Measurements from ENCODE around the gene MYL7.

MYL7 gene

DNA sequence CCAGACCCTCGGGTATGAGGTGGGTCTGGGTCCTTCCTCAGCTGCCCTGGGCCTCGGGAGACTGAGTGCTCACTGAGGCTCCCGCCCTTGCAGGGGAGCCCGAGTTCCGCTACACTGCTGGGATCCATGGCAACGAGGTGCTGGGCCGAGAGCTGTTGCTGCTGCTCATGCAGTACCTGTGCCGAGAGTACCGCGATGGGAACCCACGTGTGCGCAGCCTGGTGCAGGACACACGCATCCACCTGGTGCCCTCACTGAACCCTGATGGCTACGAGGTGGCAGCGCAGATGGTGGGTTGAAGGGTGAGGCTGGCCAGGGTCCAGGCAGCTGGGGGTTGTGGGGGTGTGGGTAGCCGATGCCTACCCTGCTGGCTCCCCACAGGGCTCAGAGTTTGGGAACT is 29.4 kb downstream of the MYL7 start:
- DNase-seq (ENCODE audit: low spot score), result no peak

- no peak for DNase-seq (ENCODE audit: low spot score)
Observed at GRCh38 chr7:44110719-44111635, 30.2 kb downstream of the MYL7 start.

- no peak for DNase-seq (ENCODE audit: low spot score)
Observed at GRCh38 chr7:44109991-44110390, 31.1 kb downstream of the MYL7 start.

DNA sequence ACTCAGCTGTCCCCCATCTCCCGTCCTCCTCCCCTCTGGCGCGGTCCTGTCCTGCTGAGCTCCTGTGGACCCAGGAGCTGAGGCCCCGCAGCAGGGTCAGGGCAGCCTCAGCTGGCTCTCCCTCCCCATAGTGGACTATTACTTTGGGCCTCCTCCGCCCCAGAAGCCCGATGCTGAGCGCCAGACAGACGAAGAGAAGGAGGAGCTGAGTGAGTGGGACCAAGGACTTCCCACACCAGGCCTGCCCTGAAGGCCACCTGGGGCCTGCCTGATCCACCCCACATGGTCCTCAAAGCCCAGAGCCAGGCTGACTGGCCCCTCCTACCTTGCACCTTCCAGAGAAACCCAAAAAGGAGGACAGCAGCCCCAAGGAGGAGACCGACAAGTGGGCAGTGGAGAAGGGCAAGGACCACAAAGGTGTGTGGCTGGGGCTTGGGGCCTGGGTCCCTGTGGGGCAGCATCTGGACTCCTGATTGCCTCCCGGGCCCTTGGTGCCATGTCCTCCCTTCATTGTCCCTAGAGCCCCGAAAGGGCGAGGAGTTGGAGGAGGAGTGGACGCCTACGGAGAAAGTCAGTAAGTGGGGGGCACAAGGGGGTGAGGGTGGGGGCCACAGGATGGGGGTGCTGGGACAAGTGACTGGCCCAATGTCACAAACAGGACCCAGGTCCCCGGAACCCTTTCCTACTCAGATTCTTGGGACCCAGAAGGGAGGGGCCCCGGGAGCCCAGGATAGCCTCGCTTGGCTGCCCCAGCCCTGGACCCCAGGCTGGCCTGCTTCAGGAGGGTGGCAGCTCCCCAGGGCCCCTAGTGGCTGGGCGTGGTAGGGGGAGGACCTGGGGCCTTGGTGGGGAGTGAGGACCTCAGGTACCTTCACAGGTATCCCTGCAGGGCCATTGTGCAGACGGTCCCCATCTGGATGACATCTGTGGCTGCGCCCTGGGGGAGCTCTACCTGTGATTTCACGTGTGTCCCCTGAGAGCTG is 32.1 kb downstream of the MYL7 start:
- DNase-seq (ENCODE audit: low spot score), result no peak

DNA sequence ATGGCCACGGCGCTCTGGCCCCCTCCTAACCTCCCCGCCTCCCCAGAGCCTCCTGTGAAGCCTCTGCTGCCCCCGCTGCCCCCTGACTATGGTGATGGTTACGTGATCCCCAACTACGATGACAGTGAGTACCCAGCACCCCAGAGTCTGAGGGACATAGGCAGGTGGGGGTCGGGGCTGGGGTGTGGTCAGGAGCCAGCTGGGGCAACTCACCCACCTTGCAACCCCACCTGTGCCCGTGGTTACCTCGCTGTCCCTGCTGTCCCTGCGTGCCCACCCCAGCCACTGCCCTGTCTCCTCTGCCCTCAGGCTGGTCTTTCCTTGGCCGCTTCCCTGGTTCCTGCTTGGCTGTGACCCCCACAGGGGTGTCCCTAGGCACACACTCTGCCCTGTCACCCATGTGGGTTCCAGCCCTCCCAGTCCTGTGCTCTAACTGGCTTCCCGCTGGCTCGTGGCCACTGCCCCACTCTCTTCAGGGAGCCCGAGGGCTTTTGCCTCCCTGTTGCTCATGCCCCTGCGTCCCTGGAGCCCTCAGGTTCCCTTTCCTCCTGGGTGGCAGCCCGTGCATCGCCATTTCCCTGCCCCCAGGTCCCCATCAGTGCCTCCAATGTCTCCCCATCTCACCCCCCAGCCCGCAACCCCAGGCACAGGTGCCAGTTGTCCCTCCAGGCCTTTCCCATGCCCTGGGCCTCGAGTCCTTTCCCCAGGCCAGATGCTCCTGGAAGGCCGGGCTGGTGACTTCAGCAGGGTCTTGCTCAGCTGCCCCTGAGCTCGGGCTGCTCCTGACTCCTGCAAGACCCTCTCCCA is 33.0 kb downstream of the MYL7 start:
- DNase-seq (ENCODE audit: low spot score), result no peak

DNA sequence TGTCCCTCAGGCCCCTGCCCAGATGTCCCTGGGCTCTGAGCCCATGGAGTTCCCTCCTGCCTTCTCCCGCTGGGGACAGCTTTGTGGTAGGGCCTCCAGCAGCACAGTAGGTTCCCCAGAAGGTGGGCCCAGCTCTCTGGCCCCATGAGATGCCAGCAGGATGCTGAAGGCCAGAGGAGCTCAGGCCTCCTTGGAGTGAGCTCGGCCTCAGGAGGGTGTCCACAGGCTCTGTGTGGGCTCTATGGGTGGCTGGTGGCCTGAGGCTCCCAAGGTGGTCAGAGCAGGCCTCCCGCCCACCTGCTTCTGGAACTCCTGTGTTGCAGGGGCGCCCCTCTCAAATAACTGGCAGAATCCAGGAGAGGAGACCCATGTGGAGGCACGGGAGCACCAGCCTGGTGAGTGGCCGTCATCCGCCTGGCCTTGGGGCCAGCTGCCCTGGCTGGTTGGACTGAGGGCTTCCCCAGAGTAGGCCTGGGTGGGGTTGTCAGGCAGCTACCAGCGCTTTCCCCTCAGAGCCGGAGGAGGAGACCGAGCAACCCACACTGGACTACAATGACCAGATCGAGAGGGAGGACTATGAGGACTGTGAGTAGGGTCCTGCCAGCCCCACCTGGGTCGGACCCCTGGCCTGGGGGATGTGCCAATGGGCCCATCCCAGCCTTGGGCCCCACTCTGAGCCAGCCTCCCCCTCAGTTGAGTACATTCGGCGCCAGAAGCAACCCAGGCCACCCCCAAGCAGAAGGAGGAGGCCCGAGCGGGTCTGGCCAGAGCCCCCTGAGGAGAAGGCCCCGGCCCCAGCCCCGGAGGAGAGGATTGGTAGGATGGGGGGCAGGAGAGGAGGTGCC is 33.8 kb downstream of the MYL7 start:
- DNase-seq (ENCODE audit: low spot score), result no peak

- no peak for DNase-seq (ENCODE audit: low spot score)
Observed at GRCh38 chr7:44106311-44107065, 34.6 kb downstream of the MYL7 start.

GRCh38 chr7:44105832-44106231 is 35.3 kb downstream of the MYL7 start:
- DNase-seq (ENCODE audit: low spot score), result no peak

GRCh38 chr7:44104860-44105771 is 36.0 kb downstream of the MYL7 start:
- DNase-seq (ENCODE audit: low spot score), result peak; percentile 26

DNA sequence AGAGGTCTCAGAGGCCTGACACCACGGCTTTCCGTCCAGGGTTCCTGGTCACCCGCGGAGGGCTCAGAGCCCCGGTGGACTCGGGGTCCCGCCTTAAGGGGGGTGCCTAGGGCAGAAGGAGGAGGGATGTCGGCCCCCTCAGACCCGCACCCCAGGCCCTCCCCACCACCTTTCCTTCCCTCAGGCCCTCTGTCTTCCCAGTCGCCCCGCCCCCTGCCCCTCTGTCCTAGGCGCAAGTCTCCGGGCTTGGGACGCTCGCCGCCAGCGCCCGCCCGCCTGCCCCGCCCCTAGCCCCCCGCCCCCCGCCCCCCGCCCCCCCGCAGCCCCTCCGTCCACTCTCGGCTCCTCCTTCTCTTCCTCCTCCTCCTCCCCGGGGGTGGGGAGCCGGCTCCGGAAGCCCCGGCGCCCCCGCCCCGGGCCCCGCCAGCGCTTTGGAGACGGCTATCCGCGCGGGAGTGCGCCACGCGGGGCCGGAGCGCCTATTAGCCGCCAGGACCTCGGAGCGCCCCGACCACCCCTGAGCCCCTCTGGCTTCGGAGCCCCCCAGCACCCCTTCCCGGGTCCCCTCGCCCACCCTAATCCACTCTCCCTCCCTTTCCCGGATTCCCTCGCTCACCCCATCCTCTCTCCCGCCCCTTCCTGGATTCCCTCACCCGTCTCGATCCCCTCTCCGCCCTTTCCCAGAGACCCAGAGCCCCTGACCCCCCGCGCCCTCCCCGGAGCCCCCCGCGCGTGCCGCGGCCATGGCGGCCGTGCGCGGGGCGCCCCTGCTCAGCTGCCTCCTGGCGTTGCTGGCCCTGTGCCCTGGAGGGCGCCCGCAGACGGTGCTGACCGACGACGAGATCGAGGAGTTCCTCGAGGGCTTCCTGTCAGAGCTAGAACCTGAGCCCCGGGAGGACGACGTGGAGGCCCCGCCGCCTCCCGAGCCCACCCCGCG is 36.9 kb downstream of the MYL7 start, which contains the start of gene AEBP1:
Gene AEBP1 (plus strand): TSS at position 423 of the 937 bp plus-strand sequence. CDS start 321 bp downstream, at position 744.
- DNase-seq (ENCODE audit: low spot score), result peak; percentile 42

DNA sequence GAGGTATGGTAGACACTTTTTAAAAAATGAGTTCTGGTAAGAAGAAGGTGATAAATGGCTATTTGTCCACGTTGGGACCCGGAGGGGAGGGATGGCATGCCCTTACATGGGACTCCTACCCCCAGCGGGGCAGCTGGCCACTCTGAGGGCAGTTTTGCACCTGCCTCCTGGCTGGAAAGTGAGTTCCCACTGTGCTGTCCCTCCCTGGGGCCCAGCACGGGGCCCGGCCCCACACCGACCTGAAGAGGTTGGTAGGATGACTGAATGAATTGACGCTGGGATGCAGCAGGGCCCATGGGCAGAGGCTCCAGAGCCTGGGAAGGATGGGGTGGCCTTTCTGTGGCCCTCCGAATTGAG is 37.6 kb downstream of the MYL7 start:
- no peak for DNase-seq (ENCODE audit: low spot score)

GRCh38 chr7:44102846-44103565 is 38.1 kb downstream of the MYL7 start:
- DNase-seq (ENCODE audit: low spot score), result no peak

DNA sequence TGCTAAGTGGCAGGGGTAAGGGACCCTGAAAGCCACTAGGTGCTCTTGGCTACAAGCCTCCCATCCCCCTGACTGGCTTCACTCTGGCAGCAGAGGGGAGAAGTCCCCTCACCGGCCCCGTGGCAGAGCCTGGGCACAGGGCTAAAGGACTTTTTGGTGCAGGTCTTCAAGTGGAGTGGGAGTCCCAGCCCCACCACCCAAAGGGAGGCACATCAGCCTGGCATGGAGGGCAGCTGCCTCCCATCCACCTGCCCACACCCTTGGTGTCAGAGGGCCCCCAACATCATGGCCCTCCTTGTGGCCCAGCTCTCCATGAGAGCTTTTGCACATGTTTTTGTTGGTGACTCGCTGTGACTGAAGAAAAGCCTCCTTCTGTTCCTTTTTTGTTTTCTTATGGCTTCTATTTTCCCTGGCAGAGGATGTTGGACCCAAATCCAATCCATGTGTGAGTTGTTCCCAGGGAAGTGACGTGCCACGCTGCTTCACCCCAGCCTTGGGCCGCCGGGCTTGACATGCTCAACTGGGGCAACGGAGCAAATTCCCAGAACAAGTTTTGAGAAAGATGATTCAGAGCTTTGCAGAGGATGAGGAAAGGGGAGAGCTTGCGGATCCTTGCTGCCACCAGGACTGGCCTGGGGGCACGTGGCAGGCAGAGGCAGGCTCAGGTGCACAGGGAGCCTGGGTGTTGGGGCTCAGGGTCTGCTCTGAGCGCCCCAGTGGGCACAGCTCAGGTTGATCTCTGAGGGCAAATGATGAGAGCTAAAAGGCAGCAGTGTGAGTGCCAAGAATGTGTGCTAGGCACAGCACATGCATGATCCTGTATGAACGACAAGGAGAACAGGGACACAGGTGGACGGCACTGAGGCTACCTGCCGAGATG is 38.9 kb downstream of the MYL7 start:
- DNase-seq (ENCODE audit: low spot score), result no peak

DNA sequence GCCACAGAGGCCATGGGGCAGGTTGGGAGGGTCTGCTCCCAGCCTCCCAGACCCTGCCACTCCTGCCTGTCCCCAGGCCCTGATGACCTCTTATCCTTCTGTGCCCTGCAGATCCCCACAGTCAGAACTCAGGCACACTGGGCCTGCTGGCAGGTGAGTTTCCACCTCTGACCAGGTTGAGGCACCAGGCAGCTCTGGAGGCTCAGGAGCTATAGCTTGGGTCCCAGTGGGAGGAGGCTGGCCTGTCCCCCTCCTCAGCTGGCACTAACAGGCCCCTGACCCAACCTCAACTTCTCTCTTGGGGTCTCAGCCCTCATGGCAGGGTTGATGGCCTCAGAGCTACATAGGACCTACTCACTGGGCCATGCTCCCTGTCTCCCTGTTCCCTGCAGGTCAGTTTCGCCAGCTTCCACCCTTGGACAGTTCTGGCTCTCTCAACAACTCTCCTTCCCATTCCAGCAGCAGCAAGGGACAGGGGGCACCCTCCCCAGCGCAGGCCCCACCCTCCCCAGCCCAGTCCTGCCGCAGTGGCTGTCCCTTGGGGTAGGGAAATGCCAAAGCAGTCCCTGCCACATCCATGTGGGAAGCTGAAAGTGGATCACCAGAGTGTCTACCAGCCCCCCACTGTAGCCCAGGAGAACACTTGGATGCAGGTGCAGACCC is 39.7 kb downstream of the MYL7 start:
- DNase-seq (ENCODE audit: low spot score), result no peak

- no peak for DNase-seq (ENCODE audit: low spot score)
Observed at GRCh38 chr7:44100458-44101302, 40.5 kb downstream of the MYL7 start.

All from germinal center (tissue), 1 donor.